HG02885 (cell line): ENCODE measurements around the gene RBM45.
"Not testable (repeated sequence)": the region's sequence is repeated elsewhere in the genome, so short reads cannot be mapped to it uniquely, and the experiment has no call there.

Experiments used
- ATAC-seq: cut with Tn5 transposase; IDR thresholded peaks from one replicate; pipeline ENCODE4 v1.9.1; 2021; ENCODE audit warnings: mild to moderate bottlenecking; ENCODE audit not compliant: unreplicated experiment, poor library complexity

The RBM45 gene

GRCh38 chr2:178112202-178113152 lies at the start of gene RBM45:
RBM45 (plus strand) TSS chr2:178112437; CDS start chr2:178112547, 110 bp downstream.
- peak; percentile 89 for ATAC-seq

- ATAC-seq = no peak
Observed at GRCh38 chr2:178066324-178066723, 45.9 kb upstream of the RBM45 start.

GRCh38 chr2:178066890-178067669 lies 45.2 kb upstream of the RBM45 start:
- ATAC-seq = no peak

GRCh38 chr2:178068823-178069454 lies 43.3 kb upstream of the RBM45 start:
- no peak for ATAC-seq

GRCh38 chr2:178069551-178069950 lies 42.7 kb upstream of the RBM45 start:
- ATAC-seq = no peak

GRCh38 chr2:178070824-178071223 lies 41.4 kb upstream of the RBM45 start:
- no peak for ATAC-seq

- ATAC-seq = no peak
Observed at GRCh38 chr2:178072000-178072382, 40.2 kb upstream of the RBM45 start.

- peak; percentile 77 for ATAC-seq
Observed at GRCh38 chr2:178072383-178073301, 39.6 kb upstream of the RBM45 start, which contains the start of gene PDE11A. PDE11A (minus strand) TSS chr2:178072777; CDS start chr2:178072437, 340 bp downstream.

- no peak for ATAC-seq
Observed at GRCh38 chr2:178074123-178075005, 37.9 kb upstream of the RBM45 start.

- no peak for ATAC-seq
Observed at GRCh38 chr2:178075006-178075326, 37.3 kb upstream of the RBM45 start.

GRCh38 chr2:178076130-178076529 lies 36.1 kb upstream of the RBM45 start:
- ATAC-seq = no peak

GRCh38 chr2:178079279-178079678 lies 33.0 kb upstream of the RBM45 start:
- ATAC-seq = not testable (repeated sequence)

GRCh38 chr2:178082408-178083045 lies 29.7 kb upstream of the RBM45 start:
- ATAC-seq = no peak

GRCh38 chr2:178084273-178084672 lies 28.0 kb upstream of the RBM45 start:
- ATAC-seq = no peak

- no peak for ATAC-seq
Observed at GRCh38 chr2:178088774-178089270, 23.4 kb upstream of the RBM45 start.

GRCh38 chr2:178093471-178093870 lies 18.8 kb upstream of the RBM45 start:
- ATAC-seq = no peak

GRCh38 chr2:178101321-178102079 lies 10.7 kb upstream of the RBM45 start:
- ATAC-seq = no peak
